Islet precursor cell (in vitro differentiated cells): Measurements from ENCODE around the gene TEX13C.
"Not testable (repeated sequence)": the region's sequence is repeated elsewhere in the genome, so short reads cannot be mapped to it uniquely, and the experiment has no call there.

ENCODE experiments used
- DNase-seq: peaks from one replicate; pipeline ENCODE4 v3.0.0-alpha.2; 2018

Gene TEX13C

DNA sequence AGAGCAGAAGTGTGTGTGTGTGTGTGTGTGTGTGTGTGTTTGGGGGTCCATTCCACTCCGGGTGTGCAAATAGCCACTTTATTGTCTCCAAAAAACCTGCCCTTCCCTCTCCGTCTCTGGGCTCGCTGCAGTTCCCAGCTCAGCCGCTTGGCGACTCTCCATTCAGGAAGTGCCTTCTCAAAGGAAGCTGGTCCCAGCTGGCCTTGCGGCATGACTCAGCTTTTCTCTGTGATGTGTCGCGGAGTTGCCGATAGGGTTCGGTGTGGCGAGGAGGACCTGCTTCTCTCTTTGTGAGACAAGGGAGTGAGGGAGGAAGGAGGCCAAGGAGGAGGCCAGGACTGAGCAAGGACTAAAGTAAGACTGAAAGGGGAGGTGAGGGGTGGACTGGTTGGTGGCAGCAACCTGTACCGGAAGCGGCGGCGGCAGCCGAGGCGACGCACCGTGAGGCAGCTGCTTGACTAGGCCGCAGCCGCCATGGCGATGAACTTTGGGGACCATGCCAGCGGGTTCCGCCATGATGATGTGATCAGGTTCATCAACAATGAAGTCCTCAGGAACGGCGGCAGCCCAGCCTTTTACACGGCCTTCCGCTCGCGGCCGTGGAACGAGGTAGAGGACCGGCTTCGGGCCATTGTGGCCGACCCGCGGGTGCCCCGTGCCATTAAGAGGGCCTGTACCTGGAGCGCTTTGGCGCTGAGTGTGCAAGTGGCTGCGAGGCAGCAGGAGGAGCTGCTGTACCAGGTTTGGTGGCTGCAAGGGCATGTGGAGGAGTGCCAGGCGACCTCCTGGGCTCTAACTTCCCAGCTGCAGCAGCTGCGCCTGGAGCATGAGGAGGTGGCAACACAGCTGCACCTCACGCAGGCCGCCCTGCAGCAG is at the start of gene TEX13C:
TEX13C (plus strand) TSS at position 226 of the 876 bp plus-strand sequence; CDS start at position 475, 249 bp downstream.
- no peak for DNase-seq

DNA sequence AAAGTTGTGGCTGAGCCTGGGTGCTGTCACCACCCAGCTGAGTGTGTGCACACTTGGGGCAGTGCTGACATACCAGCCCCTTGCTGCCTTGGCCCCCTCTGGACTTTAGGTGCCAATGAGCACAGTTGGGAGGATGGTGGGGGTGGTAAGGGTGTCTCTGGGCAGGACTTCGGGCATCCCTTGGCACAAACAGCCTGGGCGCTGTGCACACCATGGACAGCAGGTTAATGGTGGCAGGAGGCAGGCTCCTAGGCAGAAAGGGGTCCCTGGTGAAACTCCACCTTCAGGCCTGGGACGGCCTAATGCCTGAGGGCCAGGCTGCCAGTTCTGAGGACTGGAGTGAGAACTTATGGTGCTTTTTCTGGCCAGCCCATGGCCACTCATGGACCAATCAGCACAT is 32.4 kb upstream of the TEX13C start:
- no peak for DNase-seq

DNA sequence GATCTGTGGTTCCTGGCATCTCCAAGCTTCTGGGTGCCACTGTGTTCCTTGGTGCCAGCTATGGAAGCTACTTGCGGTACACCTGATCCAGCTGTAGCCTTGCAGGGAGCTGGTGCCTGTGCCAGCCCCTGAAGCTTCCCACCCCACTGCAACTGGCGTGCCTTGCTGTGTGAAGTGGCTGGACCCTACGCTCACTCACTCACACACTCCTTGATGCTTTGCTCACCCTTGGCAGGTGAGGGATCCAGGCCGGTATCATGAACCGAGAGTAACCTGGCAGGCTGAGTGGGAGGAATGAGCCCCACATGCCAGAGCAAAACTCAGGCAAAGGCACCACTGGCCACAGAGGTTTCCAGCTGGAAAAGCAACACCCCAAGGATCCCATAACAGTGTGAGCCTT is 31.3 kb upstream of the TEX13C start:
- DNase-seq, result no peak

DNA sequence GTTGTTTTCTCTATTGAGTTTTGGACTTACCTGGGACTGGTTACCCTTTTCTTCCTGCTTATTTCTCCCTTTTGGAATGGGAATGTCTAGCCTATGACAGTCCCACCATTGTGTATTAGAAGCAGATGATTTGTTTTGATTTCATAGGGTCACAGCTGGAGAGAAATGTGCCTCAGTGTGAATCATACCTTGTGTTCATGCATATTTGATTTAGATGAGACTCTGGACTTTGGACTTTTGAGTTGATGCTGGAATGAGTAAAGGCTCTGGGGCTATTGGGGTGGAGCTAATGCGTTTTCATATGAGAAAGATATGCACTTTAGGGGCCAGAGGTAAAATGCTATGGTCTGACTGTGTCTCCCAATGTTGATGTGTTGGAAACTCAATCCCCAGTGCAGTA is 30.5 kb upstream of the TEX13C start:
- no peak for DNase-seq

DNA sequence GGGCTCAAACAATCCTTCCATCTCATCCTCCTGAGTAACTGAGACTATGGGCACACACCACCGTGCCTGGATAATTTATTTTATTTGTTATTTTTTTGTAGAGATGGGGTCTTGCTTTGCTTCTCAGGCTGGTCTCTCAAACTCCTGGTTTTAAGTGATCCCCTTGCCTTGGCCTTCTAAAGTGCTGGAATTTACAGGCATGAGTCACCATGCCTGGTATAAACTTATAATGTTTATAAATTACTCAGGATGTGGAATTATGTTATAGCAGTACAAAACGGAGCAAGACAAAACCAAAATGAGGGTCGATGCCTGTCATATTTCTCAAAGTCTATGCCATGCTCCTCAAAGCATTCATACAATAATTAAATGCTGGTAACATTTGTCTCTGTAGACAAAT is 29.8 kb upstream of the TEX13C start:
- DNase-seq, result no peak

DNA sequence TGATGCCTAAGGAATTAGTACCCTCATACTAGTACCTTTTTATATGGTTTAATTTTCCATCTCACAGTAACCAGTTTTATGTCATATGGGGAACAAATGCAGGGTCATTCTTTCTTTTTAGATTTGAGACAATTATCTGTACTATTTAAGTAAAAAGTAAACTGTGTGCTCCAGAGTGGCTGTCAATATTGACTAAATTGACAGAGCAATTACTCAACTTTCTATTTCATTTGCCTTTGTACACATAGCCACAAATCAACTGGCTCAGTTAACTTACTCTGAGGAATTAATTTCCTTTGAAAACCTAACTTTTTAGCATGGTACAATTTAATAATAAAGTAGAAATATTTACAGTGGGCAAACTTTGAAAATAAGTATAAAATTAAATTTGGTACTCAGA is 28.5 kb upstream of the TEX13C start:
- DNase-seq, result no peak

DNA sequence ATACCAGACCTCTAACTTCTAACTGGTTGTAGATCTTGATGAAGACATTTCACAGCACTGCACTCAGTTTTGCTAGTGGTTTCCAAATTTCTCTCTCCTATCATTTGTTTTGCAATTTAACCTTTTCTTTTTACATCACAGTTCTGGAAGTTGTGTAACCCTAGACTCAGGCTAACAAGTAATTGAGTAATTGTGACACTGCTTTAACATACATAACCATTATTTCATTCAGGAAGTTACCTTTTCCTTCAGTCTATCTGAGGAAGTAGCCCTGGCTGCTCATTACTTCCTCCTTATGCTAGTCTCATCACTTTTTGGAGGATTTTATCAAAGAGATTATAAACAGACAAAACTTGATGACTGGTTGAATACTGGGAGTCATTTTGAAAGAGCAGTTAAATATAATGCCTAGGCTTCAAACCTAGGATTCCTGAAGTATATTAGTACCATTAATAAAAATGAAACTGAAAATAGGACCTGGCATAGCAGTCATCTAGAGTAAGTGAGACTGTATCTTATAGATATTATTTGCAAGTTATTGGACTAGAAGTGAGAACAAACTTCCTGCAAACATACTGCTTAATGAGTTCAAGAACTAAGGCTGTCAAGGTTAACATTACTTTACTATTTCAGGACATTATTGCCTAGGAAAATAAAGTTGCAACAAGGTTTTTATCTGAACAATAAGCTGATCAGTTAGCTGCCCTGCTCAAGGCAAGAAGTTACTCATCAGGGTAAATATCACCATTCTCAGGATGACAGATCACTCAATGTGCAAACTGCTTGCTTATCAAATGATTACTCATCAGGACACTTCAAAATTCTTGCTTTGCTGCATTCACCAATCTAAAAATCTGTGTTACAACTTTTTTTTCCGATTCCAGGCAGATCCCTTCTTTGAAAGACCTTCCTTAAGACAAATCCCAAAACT is 25.6 kb upstream of the TEX13C start:
- no peak for DNase-seq

DNA sequence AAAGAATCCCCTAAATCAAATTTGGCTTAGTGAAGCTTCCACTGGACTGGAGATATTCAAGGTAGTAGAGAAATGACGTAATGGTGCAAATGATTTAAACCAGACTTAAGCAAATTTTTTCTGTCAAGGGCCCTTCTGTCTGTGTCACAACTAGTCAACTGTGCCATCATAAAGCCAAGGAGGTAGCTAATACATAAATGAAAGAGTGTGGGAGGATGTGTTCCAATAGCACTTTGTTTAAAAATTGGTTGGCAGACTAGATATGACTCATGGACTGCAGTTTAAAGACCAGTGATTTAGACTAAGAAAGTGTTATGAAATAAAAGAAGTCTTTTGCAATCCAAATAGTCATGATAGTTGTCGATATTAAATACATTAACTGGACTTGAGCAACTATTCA is 24.3 kb upstream of the TEX13C start:
- DNase-seq, result no peak

DNA sequence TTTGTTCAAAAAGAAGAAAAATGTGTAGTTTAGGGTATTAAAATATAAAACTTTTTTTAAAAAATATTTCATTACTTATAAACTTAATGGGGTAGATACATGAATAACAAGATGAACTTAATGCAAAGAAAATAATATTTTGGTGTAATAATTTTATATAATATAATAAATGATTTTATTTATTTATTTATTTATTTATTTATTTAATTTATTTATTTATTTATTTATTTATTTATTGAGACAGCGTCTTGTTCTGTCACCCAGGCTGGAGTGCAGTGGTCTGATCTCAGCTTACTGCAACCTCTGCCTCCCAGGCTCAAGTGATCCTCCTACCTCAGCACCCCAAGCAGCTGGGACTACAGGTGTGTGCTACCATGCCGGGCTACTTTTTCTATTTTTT is 20.8 kb upstream of the TEX13C start:
- no peak for DNase-seq

DNA sequence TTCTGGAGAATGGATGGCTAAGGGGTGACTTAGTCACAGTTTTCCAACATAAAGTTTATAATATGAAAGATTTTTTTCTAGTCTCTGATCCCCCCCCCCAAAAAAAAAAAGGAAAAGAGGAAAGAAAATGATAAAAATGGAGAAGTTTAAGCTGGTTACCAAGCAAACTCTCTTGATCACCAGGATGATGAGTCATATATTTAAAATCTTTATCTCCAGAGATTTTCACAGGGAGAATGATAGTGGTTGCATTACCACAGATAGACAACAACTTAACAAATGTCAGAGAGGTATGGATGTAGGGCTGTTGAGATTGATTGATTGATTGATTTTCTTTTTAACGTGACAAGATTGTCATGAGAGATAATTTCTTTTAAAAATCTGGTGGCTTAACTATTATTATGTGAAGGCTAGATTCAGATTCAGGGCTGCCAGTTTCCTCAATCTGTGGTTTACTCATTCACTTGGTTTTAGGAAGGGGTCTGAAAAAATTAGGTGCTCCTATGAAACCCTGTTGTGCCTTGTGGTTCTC is 13.3 kb upstream of the TEX13C start:
- no peak for DNase-seq

DNA sequence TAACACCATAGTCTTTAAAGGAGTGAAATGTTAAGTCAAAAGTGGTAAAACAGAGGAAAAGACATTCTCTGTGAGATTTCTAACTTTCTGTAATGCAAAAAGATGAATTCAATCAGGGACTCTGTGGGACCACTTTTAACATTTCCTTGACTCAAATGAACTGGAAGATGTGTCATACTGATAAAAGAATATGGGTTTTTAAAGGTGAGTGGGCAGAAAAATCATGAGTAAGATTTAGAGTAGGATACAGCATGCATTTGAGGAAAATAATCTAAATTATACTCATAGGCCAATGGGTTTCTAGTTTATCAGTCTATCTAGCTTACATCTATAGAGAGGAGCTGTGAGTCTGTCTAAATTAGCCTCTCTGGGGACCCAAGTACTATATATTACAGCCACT is 11.0 kb upstream of the TEX13C start:
- no peak for DNase-seq

DNA sequence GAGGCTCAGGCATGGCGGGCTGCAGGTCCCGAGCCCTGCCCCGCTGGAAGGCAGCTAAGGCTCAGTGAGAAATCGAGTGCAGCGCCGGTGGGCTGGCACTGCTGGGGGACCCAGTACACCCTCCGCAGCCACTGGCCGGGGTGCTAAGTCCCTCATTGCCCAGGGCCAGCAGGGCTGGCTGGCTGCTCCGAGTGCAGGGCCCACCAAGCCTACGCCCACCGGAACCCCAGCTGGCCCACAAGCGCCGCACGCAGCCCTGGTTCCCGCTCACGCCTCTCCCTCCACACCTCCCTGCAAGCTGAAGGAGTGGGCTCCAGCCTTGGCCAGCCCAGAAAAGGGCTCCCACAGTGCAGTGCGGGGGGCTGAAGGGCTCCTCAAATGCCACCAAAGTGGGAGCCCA is 505 bp upstream of the TEX13C start:
- DNase-seq, result not testable (repeated sequence)

DNA sequence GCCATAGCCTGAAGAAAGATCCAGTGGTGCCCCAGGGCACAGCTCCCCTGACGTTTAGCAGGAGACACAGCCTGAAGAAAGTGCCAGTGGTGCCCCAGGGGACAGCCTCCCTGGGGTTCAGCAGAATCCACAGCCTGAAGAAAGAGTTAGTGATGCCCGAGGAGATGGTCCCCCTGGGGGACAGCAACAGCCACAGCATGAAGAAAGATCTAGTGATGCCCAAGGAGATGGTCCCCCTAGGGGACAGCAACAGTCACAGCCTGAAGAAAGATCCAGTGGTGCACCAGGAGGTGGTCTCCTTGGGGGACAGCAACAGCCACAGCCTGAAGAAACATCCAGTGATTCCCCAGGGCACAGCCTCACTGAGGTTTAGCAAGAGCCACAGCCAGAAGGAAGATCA is 2.8 kb downstream of the TEX13C start:
- DNase-seq, result no peak

DNA sequence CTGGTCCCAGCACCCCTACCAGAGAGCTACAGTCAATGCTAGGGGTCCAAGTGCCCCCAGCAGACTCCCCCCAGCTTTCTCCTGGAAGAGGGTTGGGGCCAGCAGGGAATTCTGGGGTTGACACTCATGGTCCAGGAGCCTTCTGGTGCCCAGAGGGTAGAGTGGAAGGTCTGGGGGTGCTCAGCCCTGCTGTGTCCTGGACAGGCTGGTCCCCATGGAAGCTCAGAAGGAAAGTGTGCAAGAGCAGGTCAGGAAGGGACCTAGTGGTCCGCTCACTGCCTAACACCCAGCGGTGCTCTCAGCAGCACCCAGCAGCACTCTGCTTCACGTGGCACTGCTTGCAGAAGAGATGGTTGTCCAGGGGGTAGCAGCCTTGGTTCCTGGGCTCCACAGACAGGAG is 6.9 kb downstream of the TEX13C start:
- no peak for DNase-seq

DNA sequence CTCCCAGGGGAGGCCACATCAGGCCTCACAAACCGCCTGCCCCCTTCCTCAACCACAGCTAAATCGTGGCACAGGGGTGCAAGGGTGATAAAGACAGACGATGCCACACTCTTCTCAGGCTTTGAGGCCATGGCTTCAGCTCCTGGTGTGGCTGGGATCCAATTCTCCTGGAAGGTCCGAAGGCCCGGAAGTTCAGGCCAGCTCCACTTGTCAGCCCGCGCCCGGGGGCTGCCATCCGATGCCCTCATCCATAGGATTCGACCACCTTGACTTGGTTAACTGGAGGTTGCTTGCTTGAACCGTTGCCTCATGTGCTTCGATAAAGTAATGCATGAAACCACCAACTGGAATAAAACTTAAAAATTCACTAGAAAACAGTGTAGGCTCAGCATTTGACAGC is 8.2 kb downstream of the TEX13C start:
- DNase-seq, result no peak

DNA sequence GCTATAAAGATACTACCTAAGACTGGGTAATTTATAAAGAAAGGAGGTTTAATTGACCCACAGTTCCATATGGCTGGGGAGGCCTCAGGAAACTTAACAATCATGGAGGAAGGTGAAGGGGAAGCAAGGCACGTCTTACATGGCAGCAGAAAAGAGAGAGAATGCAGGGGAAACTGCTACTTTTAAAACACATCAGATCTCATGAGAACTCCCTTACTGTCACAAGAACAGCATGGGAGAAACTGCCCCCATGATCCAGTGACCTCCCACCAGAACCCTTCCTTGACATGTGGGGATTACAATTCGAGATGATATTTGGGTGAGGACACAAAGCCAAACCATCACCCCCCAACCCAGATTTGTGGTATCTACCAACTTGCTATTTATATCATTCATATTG is 13.9 kb downstream of the TEX13C start:
- no peak for DNase-seq

DNA sequence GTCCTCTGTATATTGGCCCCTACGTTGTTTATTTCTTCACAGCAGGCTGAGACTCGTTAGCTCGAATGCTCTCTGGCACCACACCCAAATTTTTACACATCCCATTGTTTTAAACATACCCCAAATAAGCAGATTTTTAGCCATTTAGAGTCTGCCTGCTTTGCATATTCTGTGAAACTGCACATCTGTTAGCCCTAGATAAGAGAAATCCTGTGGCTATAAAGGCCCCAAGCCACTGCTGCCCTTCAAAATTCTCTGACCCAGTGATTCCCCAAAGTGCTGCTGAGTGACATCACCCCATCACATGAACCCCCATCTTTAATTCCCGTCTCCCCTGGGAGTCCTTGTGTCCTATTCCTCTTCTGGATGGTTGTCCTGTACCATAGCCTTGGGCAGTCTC is 20.8 kb downstream of the TEX13C start:
- DNase-seq, result no peak

DNA sequence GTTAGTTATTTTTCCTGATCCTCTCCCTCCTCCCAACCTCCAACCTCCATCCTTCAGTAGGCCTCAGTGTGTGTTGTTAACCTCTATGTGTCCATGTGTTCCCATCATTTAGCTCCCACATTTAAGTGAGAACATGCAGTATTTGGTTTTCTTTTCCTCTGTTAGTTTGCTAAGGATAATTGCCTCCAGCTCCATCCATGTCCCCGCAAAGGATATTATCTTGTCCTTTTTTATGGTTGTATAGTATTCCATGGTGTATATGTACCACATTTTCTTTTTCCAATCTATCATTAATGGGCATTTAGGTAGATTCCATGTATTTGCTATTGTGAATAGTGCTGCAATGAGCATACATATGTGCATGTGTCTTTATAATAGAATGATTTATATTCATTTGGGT is 54.5 kb downstream of the TEX13C start:
- no peak for DNase-seq
